Measurements from ENCODE around the gene SH3BGR. TPM values are rescaled to one million over a fixed set of nuclear protein-coding genes. Genes with fewer than 3 reads are reported as not detected.
"Not testable (repeated sequence)": the region's sequence is repeated elsewhere in the genome, so short reads cannot be mapped to it uniquely, and the experiment has no call there.

SH3BGR gene
- 10 to 100 TPM; 14.6 to 24.9 TPM for total RNA-seq

GRCh38 chr21:39451332-39452206 is at the start of gene SH3BGR:
TSS of gene SH3BGR (plus strand) at chr21:39451970. CDS start at chr21:39452097, 127 bp downstream.
- Histone ChIP-seq H3K27ac (peak within 1 kb of the TSS; percentile 91 to 95), H3K4me3 (peak within 1 kb of the TSS; percentile 69)

GRCh38 chr21:39406065-39406464 is 45.7 kb upstream of the SH3BGR start:
- DNase-seq (ENCODE audit: low spot score) (no peak), ATAC-seq (ENCODE audit: insufficient number of reproducible peaks, low FRiP score, low read depth) (no peak)
- H3K36me3 ChIP-seq: peaks cover 14% of the 10 kb centered on the region
- no peaks in the 10 kb centered on the region for H3K27me3 ChIP-seq (replicated peaks; ENCODE audit: insufficient read depth)
- H3K27ac ChIP-seq: no peak overlapping the region
- no peaks in the 10 kb centered on the region for H3K4me1 ChIP-seq (ENCODE audit: control insufficient read depth in 1 of 2, low read depth in 2 of 2)
- TF ChIP-seq CTCF (IDR thresholded peaks at IDR 0.05): no peak
- no peak overlapping the region for H3K4me3 ChIP-seq
- no peaks in the 10 kb centered on the region for H3K9me3 ChIP-seq

More at GRCh38 chr21:39451332-39452206, at the start of gene SH3BGR:
- no peaks in the 10 kb centered on the region for H3K9me3 ChIP-seq
- H3K4me1 ChIP-seq (ENCODE audit: control insufficient read depth in 1 of 2, low read depth in 2 of 2): peaks cover 4 to 33% of the 10 kb centered on the region in 2 donors
- H3K36me3 ChIP-seq: no peaks in the 10 kb centered on the region
- ATAC-seq (ENCODE audit: insufficient number of reproducible peaks, low FRiP score, low read depth) (peak; percentile 86), DNase-seq (ENCODE audit: low spot score) (peak; percentile 53)
- TF ChIP-seq CTCF (IDR thresholded peaks at IDR 0.05): no peak
- no peaks in the 10 kb centered on the region for H3K27me3 ChIP-seq (replicated peaks; ENCODE audit: insufficient read depth)

GRCh38 chr21:39419204-39419603 is 32.6 kb upstream of the SH3BGR start:
- DNase-seq (ENCODE audit: low spot score); H3K4me1 ChIP-seq (ENCODE audit: control insufficient read depth in 1 of 2, low read depth in 2 of 2); ATAC-seq (ENCODE audit: insufficient number of reproducible peaks, low FRiP score, low read depth); H3K9me3 ChIP-seq; H3K36me3 ChIP-seq; H3K27me3 ChIP-seq (replicated peaks; ENCODE audit: insufficient read depth); H3K4me3 ChIP-seq; H3K27ac ChIP-seq: not testable (repeated sequence)

- Histone ChIP-seq H3K27me3 (replicated peaks; ENCODE audit: insufficient read depth) (no peaks in the 10 kb centered on the region), H3K4me1 (ENCODE audit: control insufficient read depth in 1 of 2, low read depth in 2 of 2) (no peaks in the 10 kb centered on the region), H3K36me3 (no peaks in the 10 kb centered on the region), H3K4me3 (no peak overlapping the region), H3K27ac (no peak overlapping the region), H3K9me3 (no peaks in the 10 kb centered on the region)
- ATAC-seq (ENCODE audit: insufficient number of reproducible peaks, low FRiP score, low read depth): no peak
- no peak for DNase-seq (ENCODE audit: low spot score)
- no peak for TF ChIP-seq CTCF (IDR thresholded peaks at IDR 0.05)
Observed at GRCh38 chr21:39422527-39423241, 29.1 kb upstream of the SH3BGR start.

GRCh38 chr21:39429445-39429844 is 22.3 kb upstream of the SH3BGR start:
- Histone ChIP-seq H3K27me3 (replicated peaks; ENCODE audit: insufficient read depth) (no peaks in the 10 kb centered on the region), H3K4me3 (no peak overlapping the region), H3K27ac (no peak overlapping the region), H3K4me1 (ENCODE audit: control insufficient read depth in 1 of 2, low read depth in 2 of 2) (peaks cover 0 to 7% of the 10 kb centered on the region in 2 donors), H3K9me3 (no peaks in the 10 kb centered on the region), H3K36me3 (no peaks in the 10 kb centered on the region)
- ATAC-seq (ENCODE audit: insufficient number of reproducible peaks, low FRiP score, low read depth) (no peak), DNase-seq (ENCODE audit: low spot score) (no peak)
- no peak for TF ChIP-seq CTCF (IDR thresholded peaks at IDR 0.05)
